ENCODE measurements around the gene METTL1. TPM values are rescaled to one million over a fixed set of nuclear protein-coding genes. Genes with fewer than 3 reads are reported as not detected.
"Not testable (repeated sequence)": the region's sequence is repeated elsewhere in the genome, so short reads cannot be mapped to it uniquely, and the experiment has no call there.

The METTL1 gene
- total RNA-seq, 1 donor, result 10.5 TPM

DNA sequence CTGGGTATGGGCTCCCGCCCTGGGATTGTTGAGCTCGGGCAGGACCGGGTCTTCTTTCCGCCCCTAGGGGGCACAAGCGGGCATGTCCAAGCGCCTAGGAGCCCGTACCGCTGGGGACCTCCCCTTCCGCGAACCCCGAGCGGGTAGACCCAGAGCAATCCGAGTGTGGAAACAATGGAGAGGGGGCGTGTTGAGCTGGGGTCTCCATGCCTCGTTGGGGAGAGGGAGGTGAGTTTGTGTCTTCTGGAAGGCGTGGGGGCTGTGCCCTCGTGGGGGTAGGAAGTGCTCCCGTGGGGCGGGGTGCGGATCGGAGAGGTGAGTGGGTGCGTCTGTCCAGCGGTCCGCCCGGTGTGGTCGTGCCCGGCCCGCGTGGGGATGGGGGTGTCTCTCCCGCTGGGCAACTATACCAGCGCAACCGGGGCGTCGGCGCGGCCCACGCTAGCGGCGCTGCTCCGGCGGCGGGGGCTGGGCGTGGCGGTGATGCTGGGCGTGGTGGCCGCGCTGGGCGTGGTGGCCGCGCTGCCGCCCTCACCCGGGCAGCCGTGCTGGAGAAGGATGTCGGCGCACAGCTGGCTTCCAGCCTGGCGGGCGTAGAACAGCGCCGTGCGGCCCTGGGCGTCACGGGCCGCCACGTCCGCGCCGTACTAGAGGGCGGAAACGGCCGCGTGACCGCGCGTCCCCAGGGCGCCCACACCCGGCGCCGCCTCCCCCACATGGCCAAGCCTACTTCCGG is 45.6 kb downstream of the METTL1 start:
- peak overlapping the region; percentile 87 for H3K4me3 ChIP-seq (ENCODE audit: low read depth, low read length)
- peak; percentile 82 for DNase-seq (ENCODE audit: low read depth)
- TF ChIP-seq, protein P1, sequence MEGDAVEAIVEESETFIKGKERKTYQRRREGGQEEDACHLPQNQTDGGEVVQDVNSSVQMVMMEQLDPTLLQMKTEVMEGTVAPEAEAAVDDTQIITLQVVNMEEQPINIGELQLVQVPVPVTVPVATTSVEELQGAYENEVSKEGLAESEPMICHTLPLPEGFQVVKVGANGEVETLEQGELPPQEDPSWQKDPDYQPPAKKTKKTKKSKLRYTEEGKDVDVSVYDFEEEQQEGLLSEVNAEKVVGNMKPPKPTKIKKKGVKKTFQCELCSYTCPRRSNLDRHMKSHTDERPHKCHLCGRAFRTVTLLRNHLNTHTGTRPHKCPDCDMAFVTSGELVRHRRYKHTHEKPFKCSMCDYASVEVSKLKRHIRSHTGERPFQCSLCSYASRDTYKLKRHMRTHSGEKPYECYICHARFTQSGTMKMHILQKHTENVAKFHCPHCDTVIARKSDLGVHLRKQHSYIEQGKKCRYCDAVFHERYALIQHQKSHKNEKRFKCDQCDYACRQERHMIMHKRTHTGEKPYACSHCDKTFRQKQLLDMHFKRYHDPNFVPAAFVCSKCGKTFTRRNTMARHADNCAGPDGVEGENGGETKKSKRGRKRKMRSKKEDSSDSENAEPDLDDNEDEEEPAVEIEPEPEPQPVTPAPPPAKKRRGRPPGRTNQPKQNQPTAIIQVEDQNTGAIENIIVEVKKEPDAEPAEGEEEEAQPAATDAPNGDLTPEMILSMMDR (IDR thresholded peaks at IDR 0.05; ENCODE audit: insufficient read depth, low read length), result peak; percentile 88

DNA sequence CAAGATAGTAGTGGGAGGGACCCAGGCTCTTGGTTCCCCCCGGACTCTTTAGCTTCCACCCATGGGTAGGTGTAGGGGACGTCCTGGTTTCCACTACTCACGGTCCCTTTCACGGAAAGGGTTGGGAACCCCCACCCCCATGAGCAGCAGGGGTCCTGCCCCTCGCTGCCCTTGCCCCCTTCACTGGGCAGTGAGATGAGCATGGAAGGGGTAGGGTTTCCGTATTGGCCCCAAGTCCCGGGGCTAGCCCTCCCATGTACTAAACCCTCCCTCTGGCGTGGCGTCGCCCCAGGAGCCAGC is 46.1 kb downstream of the METTL1 start:
- peak overlapping the region; percentile 87 for H3K4me3 ChIP-seq (ENCODE audit: low read depth, low read length)
- DNase-seq (ENCODE audit: low read depth), result no peak
- TF ChIP-seq, protein P1 (IDR thresholded peaks at IDR 0.05; ENCODE audit: insufficient read depth, low read length), result no peak

DNA sequence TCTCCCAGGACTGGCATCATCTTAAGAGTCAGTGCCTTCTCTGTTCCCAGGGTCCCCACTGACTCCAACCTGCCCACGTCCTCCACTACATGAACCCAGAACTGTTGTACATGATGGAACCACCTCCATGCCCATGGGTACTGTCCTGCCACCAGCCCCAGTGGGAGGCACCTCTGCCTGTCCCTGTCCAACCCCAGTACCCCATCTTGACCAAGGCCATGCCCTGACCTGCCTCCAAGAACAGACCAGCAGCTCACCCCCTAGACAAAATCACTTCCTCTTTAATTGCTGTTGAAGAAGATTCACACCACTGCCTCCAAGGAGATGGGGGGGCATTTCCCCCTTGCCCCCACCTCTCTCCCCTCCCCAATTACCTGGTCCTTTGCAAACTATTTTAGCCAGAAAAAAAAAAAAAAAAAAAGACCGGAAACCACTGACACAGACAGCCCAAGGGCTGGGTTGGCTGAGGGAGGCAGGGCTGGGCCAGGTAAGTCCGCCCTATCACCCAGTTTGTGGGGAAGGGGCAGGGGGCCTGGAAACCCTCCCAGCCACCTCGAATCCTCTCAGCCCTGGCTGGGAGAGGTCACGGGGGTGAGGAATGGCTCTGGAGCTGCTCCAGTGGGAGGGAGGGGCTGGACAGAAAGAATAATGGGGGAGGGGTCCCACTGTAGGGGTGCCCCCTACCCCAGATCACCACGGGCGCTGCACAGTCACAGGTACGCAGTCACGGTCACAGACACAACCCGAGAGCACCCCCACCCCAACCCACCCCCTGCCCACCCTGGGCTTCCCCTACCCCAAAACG is 46.8 kb downstream of the METTL1 start:
- H3K4me3 ChIP-seq (ENCODE audit: low read depth, low read length), result no peak overlapping the region
- TF ChIP-seq, protein P1 (IDR thresholded peaks at IDR 0.05; ENCODE audit: insufficient read depth, low read length), result no peak
- DNase-seq (ENCODE audit: low read depth), result no peak

DNA sequence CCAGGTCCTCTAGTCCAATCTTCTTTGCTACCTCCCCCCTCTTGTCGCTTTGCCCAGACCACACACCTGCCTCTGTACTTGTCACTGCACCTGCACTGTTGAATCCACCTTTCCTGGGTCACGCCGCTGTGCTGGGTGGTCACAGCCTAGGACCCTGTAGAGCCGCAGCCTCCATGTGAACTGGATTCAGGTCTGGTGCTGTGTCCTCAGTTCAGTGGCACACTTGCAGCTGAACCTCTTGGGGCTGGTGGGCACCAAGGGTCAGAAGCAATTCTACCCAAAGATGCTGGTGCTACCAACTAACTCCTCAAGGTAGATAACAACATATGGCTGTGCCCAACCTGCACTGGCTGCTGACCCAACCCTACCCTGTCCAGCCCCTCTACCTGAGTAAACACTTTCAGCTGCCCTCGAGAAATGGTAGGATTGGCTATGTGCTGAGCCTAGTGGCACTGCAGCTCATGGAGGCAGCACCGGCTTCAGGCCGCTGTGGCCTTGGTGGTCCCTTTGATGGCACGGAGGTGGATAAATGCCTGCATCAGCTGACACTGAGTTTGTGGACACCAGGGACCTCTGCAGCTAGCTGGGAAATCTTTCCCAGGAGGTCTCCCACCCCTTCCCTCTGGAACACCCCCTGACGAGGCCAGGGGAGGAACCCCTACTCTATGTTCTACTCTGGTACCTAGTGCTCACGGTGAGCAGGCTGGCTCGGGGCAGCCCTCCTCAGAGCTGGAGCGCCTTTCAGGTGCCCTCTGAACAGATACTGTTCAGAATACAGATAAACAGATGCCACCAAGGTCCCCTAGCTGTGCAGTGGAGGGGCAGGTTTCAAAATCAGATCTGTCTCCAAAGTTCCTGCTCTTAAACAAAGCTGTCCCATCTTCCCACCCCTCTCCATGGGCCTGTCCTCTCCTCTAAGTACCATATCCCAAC is 47.6 kb downstream of the METTL1 start:
- TF ChIP-seq, protein P1 (IDR thresholded peaks at IDR 0.05; ENCODE audit: insufficient read depth, low read length), result no peak
- H3K4me3 ChIP-seq (ENCODE audit: low read depth, low read length), result no peak overlapping the region
- no peak for DNase-seq (ENCODE audit: low read depth)

DNA sequence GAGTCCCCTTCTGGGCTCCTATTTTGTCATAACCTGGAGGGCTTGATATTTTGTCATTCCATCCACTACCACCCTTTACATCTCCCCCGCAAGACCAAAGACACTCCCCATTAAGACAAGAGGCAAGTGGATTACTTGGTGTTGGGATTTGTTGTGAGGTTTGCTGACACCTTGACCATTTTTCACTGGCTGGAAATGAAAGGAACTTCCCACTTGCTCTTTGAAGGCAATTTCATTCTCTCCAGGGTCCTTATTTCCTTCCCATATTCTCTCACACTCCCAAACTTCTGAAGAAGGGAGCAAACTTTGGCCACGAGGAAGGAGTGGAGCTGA is 48.3 kb downstream of the METTL1 start:
- TF ChIP-seq, protein P1 (IDR thresholded peaks at IDR 0.05; ENCODE audit: insufficient read depth, low read length), result no peak
- DNase-seq (ENCODE audit: low read depth), result no peak
- H3K4me3 ChIP-seq (ENCODE audit: low read depth, low read length), result no peak overlapping the region

DNA sequence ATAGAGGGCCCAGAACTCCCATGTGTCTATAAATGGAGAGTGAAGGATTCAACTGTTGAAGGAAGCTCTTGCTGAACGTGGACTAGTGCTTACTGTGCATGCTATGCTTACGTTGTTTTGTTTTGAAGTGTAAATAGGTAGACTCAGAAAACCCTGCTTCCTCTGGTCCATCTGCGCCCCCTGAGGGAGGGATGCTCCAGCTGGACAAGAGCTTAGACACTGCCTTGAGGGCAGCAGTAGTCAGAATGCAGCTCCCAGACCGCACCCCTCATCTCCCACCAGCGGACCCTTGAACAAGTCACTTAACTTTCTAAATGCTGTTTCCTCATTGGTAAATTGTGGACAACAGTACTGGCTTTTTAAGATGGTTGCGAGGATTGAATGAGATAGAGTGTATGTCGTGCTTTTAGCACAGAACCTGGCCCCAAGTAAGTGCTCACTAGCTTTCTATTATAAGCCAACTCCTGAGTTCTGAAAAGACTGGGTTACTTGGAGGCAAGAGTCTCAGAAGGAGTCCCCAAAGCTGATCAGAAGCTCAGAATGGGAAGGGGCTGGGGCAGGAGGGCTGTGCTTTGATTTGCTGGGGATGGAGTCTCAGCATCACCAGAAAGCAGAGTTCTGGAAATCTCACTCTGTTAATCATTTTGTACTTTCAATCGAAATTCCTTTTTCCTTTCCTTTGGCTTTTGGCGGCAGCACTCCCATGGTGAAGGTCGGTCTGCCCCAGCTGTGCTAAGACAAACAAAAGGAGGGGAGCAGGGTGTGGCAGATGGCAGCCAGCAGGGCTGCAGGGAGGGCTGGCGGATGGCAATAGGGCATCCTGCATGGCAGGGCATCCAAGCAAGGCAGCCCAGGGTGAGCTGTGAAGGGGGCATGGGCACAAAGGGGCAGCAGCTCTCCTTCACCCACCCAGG is 48.9 kb downstream of the METTL1 start:
- DNase-seq (ENCODE audit: low read depth), result no peak
- no peak overlapping the region for H3K4me3 ChIP-seq (ENCODE audit: low read depth, low read length)
- TF ChIP-seq, protein P1 (IDR thresholded peaks at IDR 0.05; ENCODE audit: insufficient read depth, low read length), result no peak

DNA sequence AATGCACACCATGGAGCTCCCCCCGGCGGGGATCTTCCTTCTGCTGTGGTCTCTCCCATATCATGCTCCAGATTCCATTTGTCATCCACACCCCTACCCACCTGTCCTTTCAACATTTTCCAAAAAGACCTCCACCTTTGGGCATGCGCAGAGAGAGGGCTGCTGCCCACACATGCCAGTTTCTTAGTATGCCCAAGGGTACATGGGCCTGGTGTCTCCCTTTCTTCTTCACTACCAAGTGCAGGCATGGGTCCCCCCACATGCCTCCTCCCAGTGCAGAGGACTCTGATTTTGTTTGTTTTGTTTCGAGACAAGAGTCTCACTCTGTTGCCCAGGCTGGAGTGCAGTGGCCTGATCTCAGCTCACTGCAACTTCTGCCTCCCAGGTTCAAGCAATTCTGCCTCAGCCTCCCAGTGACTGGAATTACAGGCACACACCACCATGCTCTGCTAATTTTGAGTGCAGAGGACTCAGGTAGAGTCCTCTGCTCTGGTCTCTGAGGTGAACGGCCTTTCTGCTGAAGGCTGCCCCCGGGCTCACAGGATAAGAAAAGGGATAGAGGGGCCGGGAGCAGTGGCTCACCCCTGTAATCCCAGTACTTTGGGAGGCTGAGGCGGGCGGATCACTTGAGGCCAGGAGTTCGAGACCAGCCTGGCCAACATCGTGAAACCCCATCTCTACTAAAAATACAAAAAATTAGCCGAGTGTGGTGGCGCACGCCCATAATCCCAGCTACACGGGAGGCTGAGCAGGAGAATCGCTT is 49.9 kb downstream of the METTL1 start:
- not testable (repeated sequence) for H3K4me3 ChIP-seq (ENCODE audit: low read depth, low read length); DNase-seq (ENCODE audit: low read depth)
